ENCODE measurements around the gene SSC5D.

Gene SSC5D

GRCh38 chr19:55455576-55456235 lies 32.5 kb upstream of the SSC5D start:
- DNase-seq: no peak

- DNase-seq: no peak
Observed at GRCh38 chr19:55456347-55456746, 31.9 kb upstream of the SSC5D start.

GRCh38 chr19:55457683-55458457 lies 30.4 kb upstream of the SSC5D start:
- DNase-seq: no peak

GRCh38 chr19:55459551-55459949 lies 28.7 kb upstream of the SSC5D start:
- DNase-seq: no peak

DNA sequence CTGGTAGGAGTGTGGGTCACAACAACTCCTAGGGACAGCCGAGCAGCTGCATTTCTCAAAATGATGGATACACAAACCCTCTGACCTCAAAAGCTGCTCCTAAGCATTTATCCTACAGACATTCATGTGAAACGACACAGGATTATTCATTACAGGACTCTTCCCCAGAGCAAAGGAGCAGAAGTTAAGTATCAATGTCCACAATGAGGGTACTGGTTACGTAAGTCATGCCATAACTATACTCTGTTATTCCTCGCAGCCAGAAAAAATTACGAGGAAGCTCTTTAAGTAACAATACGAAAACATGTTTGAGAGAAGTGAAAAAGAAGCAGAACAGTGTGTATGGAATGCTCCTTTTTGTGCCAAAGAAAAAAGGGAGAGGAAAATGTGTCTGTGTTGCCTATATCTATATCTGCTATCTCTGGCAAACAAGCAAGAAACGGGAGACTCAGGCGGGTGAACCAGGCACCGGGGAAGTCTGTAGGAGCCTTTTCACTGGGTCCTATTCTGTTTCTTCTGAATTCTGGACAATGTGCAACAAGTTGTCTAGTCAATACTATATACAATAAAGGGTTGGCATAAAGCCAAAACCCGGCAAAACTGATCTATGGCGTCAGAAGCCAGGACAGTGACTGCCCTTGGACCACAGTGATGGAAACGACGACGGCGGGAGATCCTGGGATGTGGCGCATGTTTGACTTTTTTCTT lies 28.1 kb upstream of the SSC5D start:
- no peak for DNase-seq

DNA sequence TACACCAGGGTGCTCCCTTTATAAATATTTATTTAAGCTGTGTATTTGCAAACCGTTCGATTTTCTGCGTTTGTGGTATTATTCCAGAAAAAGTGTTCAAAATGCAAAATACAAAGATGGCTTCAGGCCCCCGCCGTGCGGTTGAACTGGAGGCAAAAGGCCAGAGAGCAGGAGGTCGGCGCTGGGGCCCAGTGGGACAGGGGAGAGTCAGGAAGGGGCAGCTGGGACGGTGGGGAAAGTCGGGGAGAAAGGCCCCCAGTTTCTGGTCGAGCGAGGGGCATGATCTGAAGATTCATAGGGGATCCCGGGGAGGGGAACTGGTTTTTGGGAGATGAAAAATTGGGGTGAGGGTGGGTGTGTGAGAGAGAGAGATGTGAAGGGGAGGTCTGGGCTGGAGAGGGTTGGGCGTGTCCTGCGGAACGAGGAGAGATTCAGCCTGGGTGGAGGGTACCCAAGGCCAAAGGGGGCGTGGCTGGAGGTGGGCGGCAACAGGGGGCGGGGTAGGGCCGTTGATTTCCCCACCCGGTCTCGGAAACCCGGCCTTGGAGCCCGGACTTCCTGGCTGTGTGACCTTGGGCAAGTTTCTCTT lies 27.5 kb upstream of the SSC5D start:
- DNase-seq: peak; percentile 94

DNA sequence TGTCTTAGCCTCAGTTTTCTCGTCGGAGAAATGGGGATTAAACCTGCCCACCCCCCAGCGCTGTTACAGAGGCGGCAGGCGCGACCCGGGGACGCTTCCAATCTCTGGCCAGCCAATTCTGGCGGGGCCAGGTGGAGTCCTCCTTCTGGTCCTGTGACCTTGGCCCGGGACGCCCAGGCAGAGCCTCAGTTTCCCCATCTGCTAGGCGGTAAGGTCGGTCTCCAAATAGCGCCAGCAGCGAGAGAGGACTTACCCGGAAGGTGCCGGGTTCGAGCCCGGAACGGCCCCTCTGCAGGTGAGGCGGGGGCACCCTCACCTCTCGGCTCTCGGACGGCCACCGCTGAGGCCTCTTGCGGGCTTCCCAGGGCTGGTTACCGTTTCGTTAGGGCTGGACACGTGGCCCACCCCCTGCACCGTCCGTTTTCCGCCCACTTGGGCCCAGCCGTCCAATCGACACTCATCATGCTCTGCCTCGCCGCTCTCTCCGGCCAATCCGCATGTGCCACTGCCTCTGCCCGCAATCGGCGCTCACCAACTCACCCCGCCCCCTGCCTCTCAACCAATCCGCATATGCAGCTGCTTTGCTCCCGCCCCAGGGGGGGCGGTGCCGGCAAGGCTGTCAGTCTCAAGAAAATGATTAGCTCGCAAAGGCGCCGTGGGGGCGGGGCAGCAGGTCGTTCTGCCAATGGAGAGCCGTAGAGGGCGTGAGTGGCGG lies 26.8 kb upstream of the SSC5D start, which contains the start of gene ISOC2:
Gene ISOC2 (minus strand): TSS at position 384 of the 715 bp plus-strand sequence. CDS start 5,156 bp downstream, outside the sequence.
- peak; percentile 100 for DNase-seq

DNA sequence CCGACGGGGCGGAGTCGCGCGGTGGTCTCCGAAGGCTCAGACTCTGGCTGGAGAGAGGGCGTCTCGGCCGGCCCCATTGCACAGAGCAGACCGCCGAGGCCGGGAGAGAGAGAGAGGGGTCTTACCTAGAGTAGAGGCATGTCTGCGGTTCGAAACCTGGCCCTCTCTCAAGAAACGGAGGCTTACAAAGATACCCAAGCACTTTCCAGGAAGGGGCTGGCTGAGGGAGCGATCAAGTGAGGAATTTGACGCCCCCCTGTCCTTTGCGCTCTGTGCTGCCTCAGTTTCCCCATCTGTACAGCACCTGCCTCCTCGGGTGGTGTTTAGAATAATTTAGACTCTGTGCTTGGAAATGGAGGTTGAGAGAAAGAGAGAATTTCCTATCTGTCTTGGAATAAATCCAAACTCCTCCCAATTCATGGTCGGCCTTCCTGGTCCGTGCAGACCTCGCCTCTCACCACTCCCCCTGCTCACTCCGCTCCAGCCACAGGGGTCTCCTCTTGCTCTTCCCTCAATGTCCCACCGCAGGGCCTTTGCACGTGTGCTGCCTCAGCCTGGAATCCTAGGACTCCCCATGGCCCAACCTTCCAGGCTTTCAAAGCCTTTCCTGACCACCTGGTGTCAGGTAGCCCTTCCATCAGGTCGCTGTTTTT lies 26.1 kb upstream of the SSC5D start:
- DNase-seq: no peak

DNA sequence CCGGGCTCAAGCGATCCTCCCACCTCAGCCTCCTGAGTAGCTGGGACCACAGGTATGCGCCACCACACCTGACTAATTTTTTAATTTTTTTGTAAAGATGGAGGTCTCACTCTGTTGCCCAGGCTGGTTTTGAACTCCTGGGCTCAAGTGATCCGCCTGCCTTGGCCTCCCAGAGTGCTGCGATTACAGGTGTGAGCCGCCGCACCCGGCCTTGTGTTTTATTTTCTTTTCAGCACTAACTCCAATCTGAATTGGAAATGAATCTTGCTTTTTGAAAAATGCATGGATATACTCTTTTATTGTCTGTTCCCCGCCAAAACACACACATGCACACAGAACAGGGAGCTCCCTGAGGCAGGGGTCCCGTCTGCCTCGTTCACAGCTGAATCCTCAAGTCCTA lies 25.5 kb upstream of the SSC5D start:
- DNase-seq: no peak

GRCh38 chr19:55463583-55464031 lies 24.6 kb upstream of the SSC5D start:
- no peak for DNase-seq

DNA sequence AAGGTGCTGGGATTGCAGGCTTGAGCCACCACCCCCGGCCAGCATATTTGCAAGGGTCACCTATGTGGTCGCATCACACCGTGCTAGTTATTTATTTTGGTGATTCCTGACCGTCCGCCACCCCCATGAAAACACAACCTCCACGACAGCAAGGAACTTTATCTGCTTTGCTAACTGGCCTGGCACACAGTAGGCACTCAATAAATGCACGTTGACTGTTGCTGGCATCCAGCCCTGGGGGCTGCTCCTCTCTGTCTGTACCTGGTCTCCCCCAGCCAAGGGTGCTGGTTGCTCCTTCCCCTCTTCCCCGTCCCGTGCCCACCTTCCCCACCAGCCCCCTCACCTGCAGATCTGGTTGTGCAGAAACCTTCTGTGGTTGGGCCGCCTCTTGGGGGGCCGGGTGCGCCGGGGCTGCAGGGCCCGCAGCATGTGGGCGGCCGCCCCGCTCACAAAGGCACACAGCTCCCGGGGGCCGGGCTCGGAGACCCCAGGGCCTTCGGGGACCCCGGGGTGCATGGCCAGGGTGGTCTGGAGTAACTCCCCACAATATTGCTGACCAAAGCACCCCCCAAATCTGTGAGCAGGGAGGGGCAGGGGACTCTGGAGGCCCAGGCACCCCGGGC lies 24.1 kb upstream of the SSC5D start:
- no peak for DNase-seq

DNA sequence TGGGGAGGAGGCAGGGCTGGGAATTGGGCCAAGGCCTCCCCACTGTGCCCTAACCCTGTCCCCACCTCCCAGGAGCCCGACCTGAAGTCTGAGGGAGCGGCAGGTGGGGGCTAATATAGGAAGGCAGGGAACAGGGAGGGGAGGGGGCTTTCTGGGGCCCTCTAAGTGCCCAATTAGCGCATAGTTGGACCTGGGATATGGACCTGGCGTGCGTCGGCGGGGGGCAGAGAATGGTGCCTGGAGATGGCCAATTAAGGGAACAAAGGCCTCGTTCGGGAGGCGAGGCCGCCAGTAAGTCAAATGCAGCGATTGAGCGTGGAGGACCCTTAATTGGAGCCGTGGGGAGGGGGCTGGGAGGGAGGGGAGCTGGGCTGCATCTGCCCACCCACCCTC lies 23.6 kb upstream of the SSC5D start, which contains the start of gene C19orf85:
Gene C19orf85 (minus strand): TSS at position 90 of the 393 bp plus-strand sequence. CDS start 197 bp downstream, outside the sequence.
- DNase-seq: no peak

DNA sequence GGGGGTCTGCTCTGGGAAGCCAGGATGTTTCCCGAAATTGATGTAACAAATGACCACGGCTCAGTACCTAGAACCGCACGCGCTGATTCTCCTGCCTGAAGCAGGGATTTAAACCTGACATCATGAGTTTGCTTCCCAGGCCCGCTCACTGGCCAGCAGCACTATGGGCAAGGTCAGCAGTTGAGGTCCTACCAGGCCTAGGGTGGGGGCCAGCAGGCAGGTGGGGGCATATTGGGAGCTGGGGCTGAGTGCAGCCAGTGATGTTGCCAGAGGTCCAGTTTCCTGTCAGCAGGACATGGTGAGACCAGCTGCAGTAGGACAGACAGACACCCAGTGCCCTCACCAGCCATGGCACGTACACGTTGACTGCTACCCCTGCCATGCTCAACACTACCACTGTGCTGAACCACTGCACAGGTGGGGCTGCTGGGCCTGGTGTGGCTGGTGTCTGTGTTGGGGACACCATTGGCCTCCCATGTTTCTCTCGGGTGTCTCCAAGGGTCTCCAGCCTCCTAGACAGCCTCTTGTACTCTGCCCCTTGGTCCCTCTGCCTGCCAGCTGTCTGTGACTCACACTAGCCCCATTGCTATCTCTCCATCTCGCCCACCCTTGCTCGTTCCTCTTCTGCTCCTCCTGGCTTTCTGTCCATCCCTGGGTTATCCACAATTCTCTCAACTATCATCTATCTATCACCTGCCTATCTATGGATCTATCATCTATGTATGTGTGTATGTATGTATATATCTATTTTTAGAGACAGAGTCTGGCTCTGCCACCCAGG lies 22.6 kb upstream of the SSC5D start:
- no peak for DNase-seq

GRCh38 chr19:55466241-55466614 lies 22.0 kb upstream of the SSC5D start:
- no peak for DNase-seq

DNA sequence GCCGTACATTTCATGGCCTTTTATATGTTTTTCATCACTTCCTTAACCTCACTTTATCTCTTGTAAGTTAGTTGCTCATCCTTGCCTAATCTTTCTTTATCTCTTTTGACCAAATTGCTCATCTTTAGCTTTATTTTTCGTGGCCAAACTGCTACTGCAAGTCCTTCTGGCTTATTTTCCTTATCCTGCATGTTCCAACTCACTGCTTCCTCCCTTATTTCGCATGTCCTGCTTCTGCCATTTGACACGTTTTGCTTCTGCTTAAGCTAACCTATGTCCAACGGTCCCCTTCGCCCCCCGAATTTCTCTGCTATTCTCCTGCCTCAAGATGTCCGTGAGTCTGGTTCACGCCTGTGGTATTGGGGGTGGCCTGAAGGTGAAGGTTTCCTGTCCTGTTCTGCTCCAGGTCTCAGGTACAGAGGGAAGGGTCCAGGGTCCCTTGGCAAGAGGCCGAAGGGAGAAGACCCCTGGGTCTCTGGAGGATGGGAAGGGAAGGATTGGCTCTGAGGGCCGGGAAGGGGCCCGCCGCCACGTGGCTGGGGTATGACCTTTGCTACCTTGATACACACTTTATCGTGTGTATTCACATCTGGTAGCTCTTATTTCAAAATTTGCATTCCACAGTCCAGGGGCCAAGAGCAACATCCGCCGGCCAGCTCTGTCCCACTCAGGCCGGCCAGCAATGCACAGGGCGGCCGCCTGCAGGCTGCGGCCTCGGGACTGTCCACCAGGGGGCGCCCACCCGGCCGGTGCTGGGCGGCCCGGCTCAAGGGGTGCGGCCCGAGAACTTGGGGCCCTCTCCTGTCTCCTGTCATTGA lies 20.8 kb upstream of the SSC5D start:
- peak; percentile 77 for DNase-seq

- no peak for DNase-seq
Observed at GRCh38 chr19:55468054-55468393, 20.2 kb upstream of the SSC5D start.

GRCh38 chr19:55471266-55471665 lies 17.0 kb upstream of the SSC5D start:
- no peak for DNase-seq

GRCh38 chr19:55472463-55472862 lies 15.8 kb upstream of the SSC5D start:
- no peak for DNase-seq

DNA sequence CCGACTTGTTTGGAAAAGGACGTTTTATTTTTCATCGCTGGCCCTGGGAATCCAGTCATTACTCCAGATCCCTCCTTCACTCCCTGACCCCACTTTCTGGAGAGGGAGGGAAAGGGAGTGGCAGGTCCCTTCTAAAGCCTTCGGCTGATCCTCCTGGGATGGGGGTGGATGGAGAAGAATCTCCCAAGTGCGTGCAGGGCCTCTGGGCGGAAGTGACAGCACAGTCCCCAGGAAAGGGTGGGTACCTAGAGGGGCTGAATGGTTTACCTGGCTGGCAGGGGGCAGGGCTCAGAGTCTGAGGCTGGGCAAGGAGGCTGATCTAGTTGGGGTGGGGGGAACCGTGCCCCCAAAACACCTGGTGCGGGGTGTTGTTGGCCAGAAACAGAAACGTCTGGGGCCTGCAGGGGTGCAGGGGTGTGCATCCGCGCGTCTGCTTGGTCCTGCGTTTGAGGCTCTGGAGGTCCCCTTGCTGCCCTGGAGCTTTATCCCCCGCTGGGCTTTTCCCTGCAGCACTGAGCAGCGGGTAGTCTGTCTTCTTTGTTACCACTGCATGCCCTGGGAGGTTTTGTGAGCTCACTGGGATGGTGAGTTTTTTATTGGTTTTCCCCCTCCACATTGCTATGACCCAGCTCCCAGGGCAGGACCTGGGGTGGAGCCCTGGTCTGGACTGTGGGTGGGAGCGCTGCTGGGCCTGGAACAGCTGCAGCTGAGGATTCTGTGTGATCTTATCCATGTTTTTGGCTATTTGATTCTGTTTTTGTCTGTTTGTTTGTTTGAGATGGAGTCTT lies 14.8 kb upstream of the SSC5D start:
- no peak for DNase-seq
